Spleen (tissue), 11 donors: ENCODE measurements around the gene FNDC1. TPM values are rescaled to one million over a fixed set of nuclear protein-coding genes. Genes with fewer than 3 reads are reported as not detected.

Experiments
- DNase-seq: peaks from one replicate; pipeline ENCODE4 v3.0.0-alpha.2; 2020
- H3K27ac ChIP-seq, 8 donors: fragments of 200-600 bp; sonication (generic) in 7 of 8; 1 replicate in 4 of 8; 2 replicates in 4 of 8; pipeline versions ENCODE4 v1.5.0 to v1.8.0; 2016 to 2021; ENCODE audit warnings: inconsistent platforms in 4 of 8, mild to moderate bottlenecking in 4 of 8, moderate library complexity in 1 of 8
- H3K27me3 ChIP-seq, 7 donors: fragments of 200-600 bp; sonication (generic) in 6 of 7; replicated peaks in 1 of 7; 1 replicate in 4 of 7; 2 replicates in 3 of 7; pipeline versions ENCODE4 v1.5.0 to v1.8.0; 2016 to 2021; ENCODE audit warnings: inconsistent platforms in 3 of 7, mild to moderate bottlenecking in 1 of 7
- H3K36me3 ChIP-seq, 6 donors: fragments of 200-600 bp; sonication (generic) in 5 of 6; 1 replicate in 4 of 6; 2 replicates in 2 of 6; pipeline versions ENCODE4 v1.5.0 to v1.8.0; 2016 to 2021; ENCODE audit warnings: inconsistent platforms in 2 of 6
- H3K4me1 ChIP-seq, 6 donors: fragments of 200-600 bp; sonication (generic) in 5 of 6; 1 replicate in 3 of 6; 2 replicates in 3 of 6; pipeline versions ENCODE4 v1.5.0 to v1.8.0; 2016 to 2021; ENCODE audit warnings: inconsistent platforms in 3 of 6
- H3K4me3 ChIP-seq, 8 donors: fragments of 200-600 bp; sonication (generic) in 7 of 8; 1 replicate in 4 of 8; 2 replicates in 4 of 8; pipeline versions ENCODE4 v1.5.0 to v1.8.0; 2016 to 2021; ENCODE audit warnings: inconsistent platforms in 4 of 8, mild to moderate bottlenecking in 4 of 8, moderate library complexity in 2 of 8
- H3K9me3 ChIP-seq, 8 donors: fragments of 200-600 bp; sonication (generic) in 7 of 8; 1 replicate in 4 of 8; 2 replicates in 4 of 8; pipeline versions ENCODE4 v1.5.0 to v1.8.0; 2016 to 2021; ENCODE audit warnings: inconsistent platforms in 4 of 8
- CTCF ChIP-seq, 11 experiments: fragments of 200-600 bp in 7 of 11; fragments of 450-650 bp in 4 of 11; sonication (generic) in 4 of 11; IDR thresholded peaks in 8 of 11; conservative IDR thresholded peaks in 3 of 11; 1 replicate in 7 of 11; 2 replicates in 4 of 11; pipeline versions ENCODE4 v1.4.0 to v1.8.0; 2016 to 2021; ENCODE audit warnings: antibody characterized with exemption in 11 of 11, inconsistent platforms in 4 of 11, mild to moderate bottlenecking in 1 of 11
- POLR2A ChIP-seq, 3 donors: fragments of 450-650 bp; IDR thresholded peaks; one replicate each; pipeline ENCODE4 v1.5.1; 2017; ENCODE audit warnings: antibody characterized with exemption in 3 of 3, mild to moderate bottlenecking in 1 of 3
- POLR2AphosphoS5 ChIP-seq, 3 donors: sonication (generic); formaldehyde crosslinking; IDR thresholded peaks; one replicate each; pipeline ENCODE4 v1.5.1; 2017; ENCODE audit warnings: antibody characterized with exemption in 3 of 3
- WGBS, 5 donors: extraction: QIAGEN DNeasy Blood & Tissue Kit in 3 of 5; methylation state at CpG; one replicate each; pipeline versions ENCODE4 v1.1.5 to v1.1.7; 2013 to 2018; 5-methylcytosine and 5-hydroxymethylcytosine counted together
- intact Hi-C: fragments of 100-400 bp; cut with DNase I; formaldehyde crosslinking; loops from one replicate; pipeline ENCODE4 v1.15.0; 2023; ENCODE audit warnings: low total_unique reads
- polyA plus RNA-seq, 3 donors: library from polyadenylated mRNA; stranded (reverse); fragments of 200-250 nt; gene quantifications; one replicate each; pipeline ENCODE4 v1.2.1, GENCODE V29; 2013
- total RNA-seq, 7 donors: library from RNA; depleted of rRNA in 3 of 7; stranded (reverse); fragments of >200 nt in 3 of 7; fragmentation: NEBNext Ultra II Directional in 4 of 7; extraction: Animal tissue kit (Norgen Biotek cat#: 25700) in 4 of 7; gene quantifications; one replicate each; pipeline versions ENCODE4 v1.1.0 to v1.2.1, GENCODE V29; 2016 to 2021
- donor health status: healthy with polysubstance abuse.
- donor health status: DM: no; HTN: no; CAD: no; lungs with moderate emphysema.
- donor health status: DM: no; HTN: no; CAD: no.
- donor health status: Bipolar disorder and iron deficiency.
- donor health status: healthy.
- donor health status: DM: no; HTN: no; CAD: no.
- donor health status: DM: yes; HTN: yes; CAD: no.

FNDC1 gene
- total and polyA plus RNA-seq, 10 donors: 0.03 to 1.2 (median 0.29) TPM

GRCh38 chr6:159204605-159205004, 35.4 kb downstream of the FNDC1 start:
- intact Hi-C loops: no loop called here
- H3K36me3 ChIP-seq: no peaks in the 10 kb centered on the region
- no peaks in the 10 kb centered on the region for H3K9me3 ChIP-seq
- TF ChIP-seq POLR2A (IDR thresholded peaks at IDR 0.05): no peak
- TF ChIP-seq CTCF (IDR thresholded peaks at IDR 0.05 in 8 of 11, conservative IDR thresholded peaks at IDR 0.05 in 3 of 11): no peak
- H3K27ac ChIP-seq: no peak overlapping the region
- H3K4me3 ChIP-seq: no peak overlapping the region
- peaks cover 0 to 13% (median 0%) of the 10 kb centered on the region in 7 donors for H3K27me3 ChIP-seq
- 80 to 100% (median 99%) methylated on average over 2 to 3 of the region's 3 CpGs for WGBS, 5 donors
- DNase-seq: no peak
- H3K4me1 ChIP-seq: peaks cover 0 to 10% (median 0%) of the 10 kb centered on the region in 6 donors

- H3K27ac ChIP-seq: no peak overlapping the region
- WGBS, 5 donors: 43 to 59% (median 49%) methylated on average over 4 of the region's 4 CpGs
- peaks cover 0 to 8% (median 0%) of the 10 kb centered on the region in 6 donors for H3K4me1 ChIP-seq
- TF ChIP-seq POLR2AphosphoS5 (IDR thresholded peaks at IDR 0.05): no peak
- intact Hi-C loops: no loop called here
- H3K36me3 ChIP-seq: no peaks in the 10 kb centered on the region
- H3K4me3 ChIP-seq: no peak overlapping the region
- DNase-seq: no peak
- H3K9me3 ChIP-seq: no peaks in the 10 kb centered on the region
- H3K27me3 ChIP-seq: peaks cover 0 to 18% (median 0%) of the 10 kb centered on the region in 7 donors
These were observed 42.8 kb downstream of the FNDC1 start for GRCh38 chr6:159212028-159212427.

- peaks cover 0 to 24% (median 0%) of the 10 kb centered on the region in 7 donors for H3K27me3 ChIP-seq
- no peaks in the 10 kb centered on the region for H3K9me3 ChIP-seq
- no peak overlapping the region for H3K4me3 ChIP-seq
- intact Hi-C loops: no loop called here
- TF ChIP-seq POLR2AphosphoS5 (IDR thresholded peaks at IDR 0.05) (no peak), POLR2A (IDR thresholded peaks at IDR 0.05) (no peak), CTCF (IDR thresholded peaks at IDR 0.05 in 8 of 11, conservative IDR thresholded peaks at IDR 0.05 in 3 of 11) (no peak)
- WGBS, 5 donors: 87 to 96% (median 90%) methylated on average over 5 of the region's 5 CpGs
- H3K36me3 ChIP-seq: no peaks in the 10 kb centered on the region
- no peak overlapping the region for H3K27ac ChIP-seq
- no peak for DNase-seq
- H3K4me1 ChIP-seq: peaks cover 0 to 14% (median 0%) of the 10 kb centered on the region in 6 donors
These were observed 43.5 kb downstream of the FNDC1 start for GRCh38 chr6:159212525-159213280.

GRCh38 chr6:159213405-159213804, 44.2 kb downstream of the FNDC1 start:
- Histone ChIP-seq H3K4me3 (no peak overlapping the region), H3K27ac (no peak overlapping the region), H3K36me3 (no peaks in the 10 kb centered on the region), H3K4me1 (peaks cover 0 to 16% (median 0%) of the 10 kb centered on the region in 6 donors), H3K27me3 (peaks cover 0 to 28% (median 0%) of the 10 kb centered on the region in 7 donors), H3K9me3 (no peaks in the 10 kb centered on the region)
- intact Hi-C loops: no loop called here
- WGBS, 5 donors: 58 to 74% (median 72%) methylated on average over 3 of the region's 3 CpGs
- DNase-seq: no peak
- TF ChIP-seq POLR2A (IDR thresholded peaks at IDR 0.05) (no peak), POLR2AphosphoS5 (IDR thresholded peaks at IDR 0.05) (no peak), CTCF (IDR thresholded peaks at IDR 0.05 in 8 of 11, conservative IDR thresholded peaks at IDR 0.05 in 3 of 11) (no peak)
